ENCODE results near the gene CA10.

- TF ChIP-seq CTCF (IDR thresholded peaks at IDR 0.05; ENCODE audit: insufficient read depth, low read length, poor library complexity, severe bottlenecking) (no peak), EZH2phosphoT487 (conservative IDR thresholded peaks at IDR 0.05; ENCODE audit: low read length) (no peak)
Measured at GRCh38 chr17:52178012-52178411, 19.5 kb upstream of the CA10 start.

Measured in SU-DHL-6 (cell line).